ENCODE data around the gene MAPK8IP3.
"Not testable (repeated sequence)": the region's sequence is repeated elsewhere in the genome, so short reads cannot be mapped to it uniquely, and the experiment has no call there.

Gene MAPK8IP3

GRCh38 chr16:1791943-1792812 lies 86.2 kb downstream of the MAPK8IP3 start:
- Histone ChIP-seq H3K4me3 (ENCODE audit: low read length) (no peak overlapping the region), H3K27me3 (ENCODE audit: control insufficient read depth, insufficient read depth, low read length) (no peaks in the 10 kb centered on the region), H3K9ac (ENCODE audit: low read length) (no peak overlapping the region), H3K4me1 (ENCODE audit: control insufficient read depth, insufficient read depth, low read length) (peaks cover 16% of the 10 kb centered on the region), H3K36me3 (ENCODE audit: control insufficient read depth, insufficient read depth, low read length) (no peaks in the 10 kb centered on the region), H3K9me3 (ENCODE audit: control insufficient read depth, low read length) (no peaks in the 10 kb centered on the region)

- Histone ChIP-seq H3K9me3 (ENCODE audit: control insufficient read depth, low read length) (no peaks in the 10 kb centered on the region), H3K4me3 (ENCODE audit: low read length) (no peak overlapping the region), H3K36me3 (ENCODE audit: control insufficient read depth, insufficient read depth, low read length) (no peaks in the 10 kb centered on the region), H3K4me1 (ENCODE audit: control insufficient read depth, insufficient read depth, low read length) (peaks cover 16% of the 10 kb centered on the region), H3K27me3 (ENCODE audit: control insufficient read depth, insufficient read depth, low read length) (no peaks in the 10 kb centered on the region), H3K9ac (ENCODE audit: low read length) (no peak overlapping the region)
These were observed 87.0 kb downstream of the MAPK8IP3 start for GRCh38 chr16:1792836-1793577.

- Histone ChIP-seq H3K4me1 (ENCODE audit: control insufficient read depth, insufficient read depth, low read length) (peaks cover 16% of the 10 kb centered on the region), H3K4me3 (ENCODE audit: low read length) (no peak within 1 kb of the TSS), H3K27me3 (ENCODE audit: control insufficient read depth, insufficient read depth, low read length) (no peaks in the 10 kb centered on the region), H3K9me3 (ENCODE audit: control insufficient read depth, low read length) (no peaks in the 10 kb centered on the region), H3K9ac (ENCODE audit: low read length) (no peak within 1 kb of the TSS), H3K36me3 (ENCODE audit: control insufficient read depth, insufficient read depth, low read length) (no peaks in the 10 kb centered on the region)
These were observed 87.7 kb downstream of the MAPK8IP3 start, which contains the start of gene IGFALS for GRCh38 chr16:1793578-1794220. Gene IGFALS (minus strand): TSS chr16:1793705. CDS start chr16:1793652, 53 bp downstream.

GRCh38 chr16:1794221-1794871 lies 88.4 kb downstream of the MAPK8IP3 start:
- no peaks in the 10 kb centered on the region for H3K27me3 ChIP-seq (ENCODE audit: control insufficient read depth, insufficient read depth, low read length)
- H3K9ac ChIP-seq (ENCODE audit: low read length): no peak overlapping the region
- H3K4me3 ChIP-seq (ENCODE audit: low read length): no peak overlapping the region
- H3K4me1 ChIP-seq (ENCODE audit: control insufficient read depth, insufficient read depth, low read length): peaks cover 16% of the 10 kb centered on the region
- H3K36me3 ChIP-seq (ENCODE audit: control insufficient read depth, insufficient read depth, low read length): no peaks in the 10 kb centered on the region
- no peaks in the 10 kb centered on the region for H3K9me3 ChIP-seq (ENCODE audit: control insufficient read depth, low read length)

GRCh38 chr16:1794908-1795666 lies 89.1 kb downstream of the MAPK8IP3 start:
- H3K36me3 ChIP-seq (ENCODE audit: control insufficient read depth, insufficient read depth, low read length): no peaks in the 10 kb centered on the region
- H3K9ac ChIP-seq (ENCODE audit: low read length): no peak overlapping the region
- no peaks in the 10 kb centered on the region for H3K9me3 ChIP-seq (ENCODE audit: control insufficient read depth, low read length)
- H3K27me3 ChIP-seq (ENCODE audit: control insufficient read depth, insufficient read depth, low read length): no peaks in the 10 kb centered on the region
- peaks cover 16% of the 10 kb centered on the region for H3K4me1 ChIP-seq (ENCODE audit: control insufficient read depth, insufficient read depth, low read length)
- no peak overlapping the region for H3K4me3 ChIP-seq (ENCODE audit: low read length)

- not testable (repeated sequence) for H3K36me3 ChIP-seq (ENCODE audit: control insufficient read depth, insufficient read depth, low read length); H3K27me3 ChIP-seq (ENCODE audit: control insufficient read depth, insufficient read depth, low read length); H3K9me3 ChIP-seq (ENCODE audit: control insufficient read depth, low read length); H3K4me3 ChIP-seq (ENCODE audit: low read length); H3K9ac ChIP-seq (ENCODE audit: low read length); H3K4me1 ChIP-seq (ENCODE audit: control insufficient read depth, insufficient read depth, low read length)
These were observed 93.3 kb downstream of the MAPK8IP3 start for GRCh38 chr16:1799263-1799662.

GRCh38 chr16:1800701-1801100 lies 94.7 kb downstream of the MAPK8IP3 start:
- Histone ChIP-seq H3K4me3 (ENCODE audit: low read length) (no peak overlapping the region), H3K27me3 (ENCODE audit: control insufficient read depth, insufficient read depth, low read length) (no peaks in the 10 kb centered on the region), H3K4me1 (ENCODE audit: control insufficient read depth, insufficient read depth, low read length) (no peaks in the 10 kb centered on the region), H3K9me3 (ENCODE audit: control insufficient read depth, low read length) (no peaks in the 10 kb centered on the region), H3K9ac (ENCODE audit: low read length) (no peak overlapping the region), H3K36me3 (ENCODE audit: control insufficient read depth, insufficient read depth, low read length) (no peaks in the 10 kb centered on the region)

- Histone ChIP-seq H3K4me1 (ENCODE audit: control insufficient read depth, insufficient read depth, low read length) (peaks cover under 1% of the 10 kb centered on the region), H3K27me3 (ENCODE audit: control insufficient read depth, insufficient read depth, low read length) (no peaks in the 10 kb centered on the region), H3K9me3 (ENCODE audit: control insufficient read depth, low read length) (no peaks in the 10 kb centered on the region), H3K4me3 (ENCODE audit: low read length) (no peak overlapping the region), H3K36me3 (ENCODE audit: control insufficient read depth, insufficient read depth, low read length) (peaks cover 5% of the 10 kb centered on the region), H3K9ac (ENCODE audit: low read length) (no peak overlapping the region)
These were observed 101.6 kb downstream of the MAPK8IP3 start for GRCh38 chr16:1807626-1808025.

GRCh38 chr16:1808691-1809090 lies 102.7 kb downstream of the MAPK8IP3 start:
- Histone ChIP-seq H3K9me3 (ENCODE audit: control insufficient read depth, low read length) (no peaks in the 10 kb centered on the region), H3K27me3 (ENCODE audit: control insufficient read depth, insufficient read depth, low read length) (no peaks in the 10 kb centered on the region), H3K4me1 (ENCODE audit: control insufficient read depth, insufficient read depth, low read length) (peaks cover 6% of the 10 kb centered on the region), H3K9ac (ENCODE audit: low read length) (no peak overlapping the region), H3K4me3 (ENCODE audit: low read length) (no peak overlapping the region), H3K36me3 (ENCODE audit: control insufficient read depth, insufficient read depth, low read length) (peaks cover 5% of the 10 kb centered on the region)

- H3K4me3 ChIP-seq (ENCODE audit: low read length): no peak overlapping the region
- no peaks in the 10 kb centered on the region for H3K27me3 ChIP-seq (ENCODE audit: control insufficient read depth, insufficient read depth, low read length)
- H3K36me3 ChIP-seq (ENCODE audit: control insufficient read depth, insufficient read depth, low read length): peaks cover 5% of the 10 kb centered on the region
- H3K4me1 ChIP-seq (ENCODE audit: control insufficient read depth, insufficient read depth, low read length): peaks cover 6% of the 10 kb centered on the region
- H3K9ac ChIP-seq (ENCODE audit: low read length): no peak overlapping the region
- H3K9me3 ChIP-seq (ENCODE audit: control insufficient read depth, low read length): no peaks in the 10 kb centered on the region
These were observed 103.3 kb downstream of the MAPK8IP3 start for GRCh38 chr16:1809281-1809801.

- Histone ChIP-seq H3K4me3 (ENCODE audit: low read length) (no peak overlapping the region), H3K27me3 (ENCODE audit: control insufficient read depth, insufficient read depth, low read length) (no peaks in the 10 kb centered on the region), H3K4me1 (ENCODE audit: control insufficient read depth, insufficient read depth, low read length) (peaks cover 6% of the 10 kb centered on the region), H3K36me3 (ENCODE audit: control insufficient read depth, insufficient read depth, low read length) (peaks cover 5% of the 10 kb centered on the region), H3K9me3 (ENCODE audit: control insufficient read depth, low read length) (no peaks in the 10 kb centered on the region), H3K9ac (ENCODE audit: low read length) (no peak overlapping the region)
These were observed 104.1 kb downstream of the MAPK8IP3 start for GRCh38 chr16:1810106-1810505.
